Measurements from ENCODE around the gene ZNF217. TPM values are rescaled to one million over a fixed set of nuclear protein-coding genes. Genes with fewer than 3 reads are reported as not detected.

Gene ZNF217
- total and polyA plus RNA-seq, 2 donors (not counting 3 experiments of a cell fraction or from before 2014, with no cell fraction given), result 5.8 to 31.7 TPM

- Histone ChIP-seq H3K9ac (replicated peaks; ENCODE audit: extremely low read depth, insufficient read depth, low read length) (no peak overlapping the region), H4K20me1 (replicated peaks; ENCODE audit: control insufficient read depth, extremely low read depth, insufficient read depth, low read length) (no peaks in the 10 kb centered on the region), H3K4me1 (ENCODE audit: control insufficient read depth, extremely low read depth, insufficient read depth, low read length) (no peaks in the 10 kb centered on the region), H3K79me2 (ENCODE audit: control insufficient read depth, insufficient read depth, low read length) (no peaks in the 10 kb centered on the region), H3K27ac (ENCODE audit: insufficient read depth, low read depth, low read length) (no peak overlapping the region), H3K9me3 (replicated peaks; ENCODE audit: control insufficient read depth, insufficient read depth, low read length) (no peaks in the 10 kb centered on the region), H2AFZ (ENCODE audit: low read depth, low read length) (no peak overlapping the region), H3K4me3 (replicated peaks in 1 of 3; ENCODE audit: insufficient read depth in 1 of 3, low read depth in 1 of 3, low read length in 3 of 3) (no peak overlapping the region), H3K27me3 (ENCODE audit: control insufficient read depth in 2 of 2, insufficient read depth in 2 of 2, low read length in 2 of 2) (no peaks in the 10 kb centered on the region), H3K9me1 (replicated peaks; ENCODE audit: control insufficient read depth, extremely low read depth, insufficient read depth, low read length) (no peaks in the 10 kb centered on the region), H3K36me3 (ENCODE audit: control insufficient read depth in 2 of 2, extremely low read depth in 1 of 2, insufficient read depth in 2 of 2, low read length in 2 of 2) (no peaks in the 10 kb centered on the region), H3K4me2 (ENCODE audit: insufficient read depth, low read length) (no peak overlapping the region)
- intact Hi-C loops (cut with micrococcal nuclease) (no loop called here), dilution Hi-C loops (cut with MboI; ENCODE audit: extremely low pct_ligation_motif_present, low sequenced_read_pairs) (no loop called here)
- FAIRE-seq, result no peak
- no TSS peak for BruUV-seq (replicated peaks)
- TF ChIP-seq FOS (IDR thresholded peaks at IDR 0.05; ENCODE audit: borderline replicate concordance, insufficient read depth, low read length) (no peak), CTCF (IDR thresholded peaks at IDR 0.05; ENCODE audit: extremely low read depth in 1 of 2, insufficient read depth in 1 of 2, low read depth in 1 of 2, low read length in 2 of 2) (no peak), POLR2A (IDR thresholded peaks at IDR 0.05; ENCODE audit: low read depth, low read length) (no peak), EZH2 (IDR thresholded peaks at IDR 0.05; ENCODE audit: borderline replicate concordance, low read depth, low read length, severe bottlenecking) (no peak), JUN (IDR thresholded peaks at IDR 0.05; ENCODE audit: borderline replicate concordance, insufficient read depth, insufficient read length, low read depth) (no peak), POLR2AphosphoS5 (IDR thresholded peaks at IDR 0.05; ENCODE audit: insufficient read depth, low read depth, low read length) (no peak), GATA2 (IDR thresholded peaks at IDR 0.05; ENCODE audit: insufficient read depth, insufficient read length, low read depth, low read length) (no peak), MYC (IDR thresholded peaks at IDR 0.05; ENCODE audit: low read depth, low read length) (no peak), MAX (IDR thresholded peaks at IDR 0.05; ENCODE audit: insufficient read depth, insufficient read length) (no peak)
- POLR2A ChIA-PET, result interaction anchor here (0.8 kb wide), 1 partner anchor 263 kb away, joined by 6 read pairs; no protein-coding TSS in a partner anchor
- CTCF ChIA-PET, result no interaction called here
- no peak for DNase-seq (ENCODE audit: low read depth, low spot score)
These were observed 41.6 kb upstream of the ZNF217 start for GRCh38 chr20:53635221-53635620.

All from endothelial cell of umbilical vein (primary cell).